Occipital lobe (tissue), 2 donors: ENCODE results near the gene DCLK1. TPM values are rescaled to one million over a fixed set of nuclear protein-coding genes. Genes with fewer than 3 reads are reported as not detected.
A peak's percentile ranks its signal among the peaks of the same experiment; 100 is the strongest.

Experiments used
- DNase-seq: peaks from one replicate; lab custom pipeline; 2025; lab: John Stamatoyannopoulos, UW
- total RNA-seq: library from RNA; depleted of rRNA; stranded (reverse); fragments of >200 nt; gene quantifications from one replicate; pipeline ENCODE4 v1.2.3, GENCODE V29; 2014

DCLK1 gene
- total RNA-seq, 1 donor from 2014 or later: 385 TPM

DNA sequence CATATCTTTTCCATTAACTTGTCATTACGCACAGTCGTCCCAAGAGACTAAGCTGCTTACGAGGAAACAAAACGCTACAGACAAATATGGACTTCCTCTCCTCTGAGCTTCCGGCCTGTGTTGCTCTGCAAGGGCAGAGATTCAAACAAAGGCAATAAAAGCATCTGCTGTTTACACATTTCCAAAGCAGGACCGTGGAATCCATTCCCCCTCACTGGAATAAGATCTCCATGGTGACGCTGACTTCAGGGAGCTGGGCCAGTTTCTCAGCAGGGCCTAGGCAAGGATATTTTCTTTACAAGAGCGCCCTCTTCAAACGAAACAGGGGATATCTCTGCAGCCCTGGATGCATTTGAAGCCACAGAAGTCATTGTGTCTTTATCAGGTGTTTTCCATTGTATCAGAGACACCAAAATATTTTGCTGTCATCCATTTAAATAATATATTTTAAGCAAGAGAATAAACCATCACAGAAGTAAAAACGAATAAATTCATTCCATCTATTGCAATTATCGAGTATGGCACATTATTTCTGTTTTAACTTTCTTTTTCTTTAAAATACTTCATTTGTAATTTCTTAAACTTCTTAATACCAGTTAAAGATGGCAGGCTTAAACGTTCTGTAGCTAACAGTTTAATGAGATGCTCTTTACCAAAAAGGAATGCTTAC is 177.5 kb downstream of the DCLK1 start:
- DNase-seq: peak; percentile 83

DNA sequence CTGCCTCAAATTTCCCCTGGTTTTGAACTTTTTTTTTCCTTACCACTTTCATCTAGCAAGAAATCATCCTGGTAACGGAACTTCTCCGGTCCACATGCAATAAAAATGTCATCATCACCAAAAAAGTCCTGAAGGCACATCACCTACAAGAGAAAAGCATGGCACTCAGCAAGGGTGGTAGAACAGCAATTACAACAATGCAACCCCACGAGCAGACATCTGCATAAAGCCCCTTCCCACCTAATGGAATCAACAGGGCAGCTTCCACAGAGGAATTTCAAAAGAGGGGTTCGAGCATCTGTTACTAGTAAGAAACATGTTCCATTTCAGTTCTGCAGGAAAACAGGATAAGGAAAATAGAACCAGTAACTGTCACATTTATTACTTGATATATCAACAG is 183.9 kb downstream of the DCLK1 start:
- no peak for DNase-seq

DNA sequence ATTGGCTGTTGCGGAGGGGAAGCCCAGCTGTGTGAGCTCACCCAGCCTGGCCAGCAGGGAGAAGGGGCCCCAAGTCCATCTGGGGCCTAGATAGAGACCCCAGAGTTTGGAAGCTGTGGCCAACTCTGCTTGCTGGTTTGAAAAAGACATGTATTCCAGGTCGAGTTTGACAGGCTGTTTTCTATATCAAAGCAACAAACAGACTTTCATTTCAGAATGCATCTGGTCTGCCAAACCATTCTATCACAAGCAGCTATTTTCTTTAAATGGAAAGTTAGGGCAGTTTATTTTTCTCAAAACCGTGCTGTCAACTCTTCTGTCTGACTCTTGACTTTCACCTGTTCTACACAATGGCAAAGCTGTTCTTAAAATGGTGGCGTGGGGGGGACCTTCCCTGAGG is 185.8 kb downstream of the DCLK1 start:
- no peak for DNase-seq

DNA sequence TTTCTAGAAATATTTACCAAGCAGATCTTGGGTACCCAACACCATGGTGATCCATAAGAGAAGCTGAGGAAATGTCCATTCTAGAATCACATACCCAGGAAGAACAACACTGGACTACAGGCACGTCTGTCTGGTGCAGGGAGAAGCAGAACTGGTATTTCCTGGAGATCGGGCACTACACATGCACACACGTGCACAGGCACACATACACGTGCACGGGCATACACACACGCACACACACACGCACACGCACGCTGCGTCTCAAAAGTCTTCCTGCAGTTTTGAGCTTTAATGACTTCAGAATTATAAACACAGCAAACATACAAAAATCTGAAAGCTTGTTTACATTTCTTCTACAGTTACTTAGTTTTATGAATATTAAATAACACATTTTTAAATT is 189.8 kb downstream of the DCLK1 start:
- no peak for DNase-seq

DNA sequence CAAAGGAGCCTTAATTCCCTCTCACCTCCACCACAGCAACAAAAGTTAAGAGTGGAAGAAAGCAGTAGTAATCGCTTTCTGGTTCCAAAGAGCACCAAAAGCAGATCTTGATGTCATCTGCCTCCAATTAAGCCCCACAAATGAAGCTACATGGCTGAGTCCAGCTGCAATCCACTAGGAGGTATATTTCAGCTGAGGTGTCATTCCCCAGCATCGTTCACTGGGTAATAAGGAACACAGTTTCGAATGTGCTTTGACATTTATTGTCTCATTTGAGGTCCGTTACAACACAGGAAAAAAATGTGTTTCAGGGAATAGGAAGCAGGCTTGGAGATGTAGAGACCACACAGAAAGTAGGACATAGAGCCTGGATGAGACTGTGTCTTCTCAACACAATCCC is 190.4 kb downstream of the DCLK1 start:
- no peak for DNase-seq

DNA sequence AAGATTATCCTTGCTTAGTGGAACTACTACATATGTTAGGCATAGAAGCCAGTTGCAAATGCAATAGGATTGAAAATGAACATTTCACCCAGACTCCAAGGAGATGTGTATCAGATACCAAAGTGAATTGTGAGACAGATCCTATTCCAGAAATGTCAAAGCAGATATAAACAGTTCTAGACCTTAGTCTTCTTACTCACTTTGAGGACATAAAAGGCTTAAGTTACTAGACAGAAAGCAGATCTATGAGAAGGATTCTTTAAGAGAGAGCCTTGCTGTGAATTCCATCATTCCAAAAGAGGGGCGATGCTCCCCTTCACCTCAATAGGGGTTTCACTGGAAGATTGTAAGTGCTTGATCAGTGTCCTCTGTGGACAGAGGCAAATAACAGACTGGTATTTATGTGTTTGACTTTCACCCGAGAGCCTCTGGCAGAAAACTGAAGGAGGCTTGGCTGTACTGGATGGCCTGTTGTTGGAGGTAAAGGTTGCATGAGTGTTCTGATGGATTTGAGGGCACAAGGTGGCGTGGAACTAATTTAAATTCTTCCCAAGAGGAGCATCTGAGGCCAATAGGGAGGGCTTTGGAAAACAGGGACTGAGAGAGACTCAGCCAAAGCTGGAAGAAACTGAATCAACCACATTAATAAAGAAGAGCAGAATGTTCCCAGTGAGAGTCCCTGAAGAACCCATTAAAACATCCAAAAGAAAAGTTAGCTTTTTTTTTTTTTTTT is 194.8 kb downstream of the DCLK1 start:
- no peak for DNase-seq

DNA sequence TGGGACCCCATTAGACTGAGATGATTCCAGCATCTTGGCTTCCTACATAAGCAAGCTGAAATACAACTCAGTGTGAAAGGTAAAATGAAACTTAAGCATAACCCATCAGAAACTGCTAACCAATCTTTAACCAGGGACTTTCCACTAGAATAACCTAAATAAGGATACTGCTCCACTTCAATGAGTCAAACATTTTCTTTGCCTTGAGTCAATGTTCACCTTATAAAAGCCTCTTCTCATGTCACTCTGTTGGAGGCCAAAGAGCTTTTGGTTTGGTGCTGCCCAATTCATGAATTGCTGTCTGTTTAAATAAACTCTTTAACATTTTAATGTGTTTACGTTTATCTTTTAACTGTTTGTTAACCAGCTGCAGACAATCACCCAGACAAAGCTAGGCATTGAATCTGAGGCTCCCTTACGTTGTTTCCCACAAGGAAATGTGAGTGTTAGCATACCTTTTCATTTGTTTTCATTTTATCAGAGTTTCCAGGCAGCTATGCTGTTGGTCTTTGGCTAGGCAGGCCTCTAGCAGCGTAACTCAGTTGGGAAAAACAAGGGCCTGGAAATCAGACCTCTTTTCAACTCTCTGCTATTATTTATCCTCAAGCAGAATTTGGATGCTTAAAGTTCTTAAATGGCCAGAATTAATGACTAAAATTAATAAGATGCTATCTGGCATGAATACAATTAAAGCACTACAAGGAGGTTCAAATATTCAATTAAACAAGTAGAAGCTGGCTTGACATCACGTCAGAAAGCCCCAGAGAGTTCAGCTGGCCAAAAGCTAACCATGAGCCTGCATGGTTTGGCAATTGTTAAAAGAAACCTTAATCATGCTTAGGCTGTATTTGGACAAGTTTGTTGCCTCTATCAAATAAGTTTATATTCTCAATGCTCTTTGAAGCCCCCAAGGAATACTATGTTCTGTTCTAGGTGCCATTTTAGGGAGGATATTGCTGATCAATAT is 200.2 kb downstream of the DCLK1 start:
- DNase-seq: no peak

DNA sequence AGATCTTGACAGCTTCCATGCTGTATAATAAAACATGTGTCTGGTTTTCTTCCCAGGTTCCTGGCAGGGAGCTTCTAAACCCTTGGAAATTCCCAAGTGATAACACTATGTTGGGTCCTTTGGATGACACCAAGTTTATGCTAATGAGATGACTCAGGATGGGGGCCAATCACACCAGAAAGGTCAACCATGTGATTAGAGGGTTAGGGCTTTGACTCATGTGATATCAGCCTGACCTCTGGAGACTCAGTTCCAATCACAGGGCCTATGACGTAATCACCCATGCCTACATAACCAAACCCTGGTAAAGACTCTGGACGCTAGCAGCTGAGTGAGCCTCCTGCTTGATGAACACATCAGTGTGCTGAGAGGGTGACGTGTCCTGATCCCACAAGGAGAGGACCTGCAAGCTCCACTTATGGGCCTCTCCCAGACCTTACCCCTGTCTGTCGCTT is 203.6 kb downstream of the DCLK1 start:
- DNase-seq: no peak

DNA sequence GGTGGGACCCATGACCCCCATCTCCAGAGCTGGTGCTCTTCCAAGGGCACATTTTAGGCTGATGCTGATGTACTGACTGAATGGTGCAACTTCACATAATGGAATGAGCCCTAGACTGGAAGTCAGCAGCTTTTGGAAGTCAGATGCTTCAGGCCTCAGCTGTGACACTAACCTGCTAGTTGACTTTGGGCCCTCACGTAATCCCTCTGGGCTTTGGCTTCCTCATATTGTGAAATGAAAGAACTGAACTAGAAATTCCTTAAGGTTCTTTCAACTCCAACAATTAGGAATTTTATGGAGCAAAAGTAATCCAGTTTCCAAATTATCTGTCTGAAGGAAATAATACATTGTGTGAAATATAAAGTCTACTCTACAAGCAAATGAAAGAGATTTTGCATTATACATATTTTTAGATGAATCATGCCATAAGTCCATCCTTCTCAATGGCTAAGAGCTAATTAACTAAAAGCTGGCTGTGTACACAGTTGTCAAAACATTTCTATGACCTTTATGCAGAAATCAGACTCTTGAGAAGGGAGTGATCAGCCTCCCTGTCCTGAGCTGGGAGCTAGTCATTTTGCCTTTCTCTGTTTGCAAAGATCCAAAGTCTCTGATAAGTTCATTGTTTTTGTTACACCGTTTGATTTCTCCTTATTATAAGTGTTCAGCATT is 204.2 kb downstream of the DCLK1 start:
- no peak for DNase-seq

DNA sequence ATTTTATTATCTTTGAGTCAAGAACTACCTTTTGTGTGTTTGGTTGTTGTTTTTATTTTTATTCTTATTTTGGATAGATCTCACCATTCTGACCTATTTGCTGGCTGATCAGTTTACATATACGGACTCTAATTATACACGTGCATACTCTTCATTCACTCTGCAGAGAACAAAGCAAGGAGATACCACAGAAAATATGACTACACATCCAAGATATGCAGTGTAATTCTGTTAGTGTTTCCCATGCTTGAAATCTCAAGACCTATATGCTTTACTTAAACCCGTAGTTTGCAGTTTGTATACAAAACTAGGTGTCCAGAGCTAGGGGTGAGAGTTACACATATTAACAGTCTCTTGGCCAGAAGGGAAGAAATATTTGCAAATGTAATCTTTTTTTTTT is 205.5 kb downstream of the DCLK1 start:
- no peak for DNase-seq

DNA sequence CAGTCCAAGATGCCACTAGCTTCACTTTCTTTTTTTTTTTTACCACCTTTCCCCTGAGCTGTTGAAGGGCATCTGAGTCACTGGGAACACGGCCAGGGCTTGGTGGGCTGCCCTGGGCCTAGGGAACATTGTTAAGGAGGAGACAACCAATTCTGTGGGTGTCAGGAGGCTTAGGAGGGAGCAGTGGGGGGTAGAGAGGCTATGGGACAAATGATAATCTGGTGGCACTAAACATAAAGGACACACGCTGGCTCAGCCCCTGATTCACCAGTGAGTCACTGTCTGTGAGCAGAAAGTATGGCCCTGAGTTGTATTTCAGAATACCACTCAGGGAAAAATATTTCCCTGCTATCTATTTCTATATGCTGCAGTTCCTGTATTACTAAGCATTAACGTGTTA is 207.8 kb downstream of the DCLK1 start:
- no peak for DNase-seq

DNA sequence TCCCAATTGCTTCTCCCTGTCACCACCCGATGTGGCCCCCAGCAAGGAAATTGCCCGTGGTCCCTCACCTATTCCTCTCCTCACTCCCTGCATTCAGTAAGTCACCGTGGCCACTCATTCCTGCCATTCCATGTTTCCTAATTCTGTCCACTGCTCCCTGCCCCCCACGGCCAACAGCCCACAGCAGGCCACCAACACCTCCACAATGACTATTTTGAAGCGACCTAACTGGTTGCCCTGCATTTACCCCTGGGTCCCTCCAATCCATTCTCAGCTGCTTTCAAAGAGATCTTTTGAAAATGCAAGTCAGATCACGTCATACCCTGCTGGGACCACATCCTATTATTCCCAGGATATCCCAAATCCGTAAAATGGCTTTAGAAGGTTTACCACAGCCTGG is 210.4 kb downstream of the DCLK1 start:
- DNase-seq: no peak

DNA sequence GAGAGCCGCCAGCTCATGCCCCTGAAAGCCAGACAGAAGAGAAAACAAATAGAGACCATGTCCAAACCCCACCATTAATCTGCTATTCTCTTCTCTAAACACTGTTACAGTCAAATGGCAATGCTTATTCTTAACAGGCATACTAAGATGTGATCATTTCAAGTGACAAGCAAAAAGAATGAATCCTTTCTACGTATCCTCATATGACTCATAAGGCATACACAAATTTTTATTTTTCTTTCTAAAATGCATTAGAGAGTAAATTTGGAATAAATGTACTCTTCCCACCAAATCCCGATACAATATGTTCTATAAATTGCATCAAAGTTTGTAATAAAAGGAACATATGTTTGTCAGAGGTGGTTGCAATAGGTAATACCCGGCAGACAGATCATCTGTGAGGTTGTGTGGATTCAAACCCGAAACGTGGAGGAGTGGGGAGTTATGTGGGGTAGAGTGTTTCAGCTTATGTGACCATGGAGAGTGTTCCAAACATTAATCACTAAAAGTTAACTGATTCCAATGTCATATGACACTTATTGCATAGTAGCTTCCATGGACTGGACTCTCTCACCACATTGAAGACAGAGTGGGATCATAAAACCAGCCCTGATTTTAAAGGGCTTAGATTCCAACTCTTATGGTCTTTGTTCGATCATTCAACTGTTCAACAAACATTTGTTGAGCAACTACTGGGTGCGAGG is 213.1 kb downstream of the DCLK1 start:
- DNase-seq: no peak

DNA sequence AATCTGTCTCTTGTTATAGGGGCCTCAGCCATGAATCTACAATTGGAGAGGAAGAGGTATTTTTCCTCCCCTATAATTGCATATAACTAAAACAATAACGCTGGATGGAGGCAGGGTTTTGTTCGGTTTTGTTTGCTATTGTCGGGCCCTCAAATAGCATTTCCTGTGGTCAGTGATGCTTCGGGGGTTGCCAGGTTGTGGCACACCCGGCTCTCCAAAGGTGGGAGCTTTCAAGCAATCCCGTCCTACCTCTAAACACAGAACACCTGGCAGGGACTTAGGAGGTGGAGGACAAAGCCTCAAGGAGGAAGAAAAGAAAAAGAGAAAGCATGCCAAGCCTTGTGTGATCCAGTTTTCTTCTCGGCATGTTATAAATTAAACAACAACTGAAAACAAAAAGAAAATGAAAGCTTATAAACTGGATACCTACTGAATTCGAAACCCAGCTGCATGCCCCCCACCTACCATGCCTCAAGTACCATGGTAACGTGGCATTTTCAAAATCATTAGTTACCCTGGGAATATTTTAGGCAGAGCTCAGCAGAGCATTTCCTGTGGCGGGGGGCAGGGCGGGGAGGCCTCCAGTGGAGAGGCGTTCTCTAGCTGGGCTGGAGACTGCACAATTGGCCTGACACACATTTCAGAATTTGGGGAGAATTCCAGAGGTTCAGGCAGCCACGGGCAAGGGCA is 213.8 kb downstream of the DCLK1 start:
- no peak for DNase-seq

DNA sequence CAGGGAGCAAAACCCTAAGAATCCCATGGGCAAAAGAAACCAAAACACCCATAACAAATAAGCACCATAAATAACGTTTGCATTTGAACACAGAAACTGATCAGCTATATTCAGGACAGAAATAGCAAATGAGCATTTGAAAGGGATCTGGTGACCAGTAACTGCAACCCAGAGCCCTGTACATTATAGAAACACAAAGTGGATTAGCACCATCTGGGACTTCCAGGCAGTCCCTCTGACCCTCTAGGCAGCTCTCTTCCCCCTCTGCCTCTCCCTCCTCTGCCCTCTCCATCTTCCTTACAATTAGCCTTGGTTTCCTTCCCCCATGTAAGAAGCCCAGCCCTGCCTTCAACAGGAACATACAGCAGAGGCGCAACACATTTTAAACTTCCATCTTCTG is 215.0 kb downstream of the DCLK1 start:
- no peak for DNase-seq

DNA sequence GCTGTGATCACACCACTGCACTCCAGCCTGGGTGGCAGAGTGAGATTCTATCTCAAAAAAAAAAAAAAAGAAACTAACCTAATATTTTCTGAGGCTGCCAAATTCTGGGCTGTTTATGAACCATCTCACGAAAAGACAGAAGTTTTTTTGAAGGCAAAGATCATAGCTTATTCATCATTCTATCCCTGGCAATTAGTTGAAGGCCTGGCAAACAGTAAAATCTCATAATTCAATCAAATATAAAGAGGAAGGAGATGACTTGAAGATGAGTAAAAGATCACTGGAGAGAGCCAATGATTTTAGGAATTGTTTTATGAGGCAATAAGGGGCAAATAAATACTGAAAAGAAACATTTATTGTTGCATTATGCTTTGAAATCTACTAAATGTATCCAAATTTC is 216.5 kb downstream of the DCLK1 start:
- no peak for DNase-seq

DNA sequence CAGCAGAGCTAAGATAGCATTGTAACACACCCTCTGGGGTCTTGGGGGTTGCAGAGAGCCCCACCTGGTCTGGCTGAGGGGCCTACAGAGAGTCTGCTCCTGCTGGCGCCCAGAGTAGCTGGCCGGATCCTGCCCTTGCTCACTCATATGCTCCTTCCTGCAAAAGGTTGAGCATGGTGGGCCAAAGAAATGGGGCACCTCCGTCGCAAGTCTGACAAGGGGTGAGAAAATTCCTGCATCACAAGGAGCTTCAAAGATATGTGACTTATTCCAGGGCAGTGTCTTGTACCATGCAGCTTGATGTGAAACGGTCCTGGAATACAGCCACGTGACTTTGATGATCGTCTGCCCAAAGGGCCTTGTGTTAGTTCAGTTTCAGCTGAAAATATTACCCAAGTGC is 218.3 kb downstream of the DCLK1 start:
- no peak for DNase-seq

DNA sequence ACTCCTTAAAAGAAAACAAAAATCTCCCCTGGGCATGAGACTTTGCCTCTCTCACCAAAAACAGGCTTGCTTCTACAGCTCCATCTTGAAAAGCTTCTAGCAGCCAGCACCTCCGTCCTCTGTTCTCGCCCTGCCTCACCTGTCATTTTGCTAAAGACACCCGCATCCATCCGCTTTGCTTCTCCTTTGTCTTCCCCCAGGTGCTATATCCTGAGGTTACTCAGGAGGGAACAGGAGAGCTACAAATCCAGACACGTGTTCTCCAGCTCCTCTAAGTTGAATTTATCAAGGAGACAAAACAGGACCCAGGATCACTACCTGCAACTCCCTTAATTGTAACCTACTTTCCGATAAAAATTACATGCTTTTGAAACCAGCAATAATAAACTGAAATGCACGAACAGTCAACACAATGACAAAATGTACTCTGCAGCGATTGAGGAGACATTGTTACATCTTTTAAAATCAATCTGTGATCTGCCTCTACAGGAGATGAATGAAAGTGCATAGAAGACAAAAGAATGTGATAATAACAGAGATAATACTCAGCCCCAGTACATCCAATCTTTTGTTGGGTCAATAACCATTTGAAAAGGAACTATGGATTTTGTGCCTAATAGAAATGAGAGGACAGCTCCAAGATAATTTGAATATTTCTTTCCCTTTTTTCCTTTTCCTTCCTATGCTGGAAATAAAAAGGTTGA is 221.2 kb downstream of the DCLK1 start:
- DNase-seq: no peak

DNA sequence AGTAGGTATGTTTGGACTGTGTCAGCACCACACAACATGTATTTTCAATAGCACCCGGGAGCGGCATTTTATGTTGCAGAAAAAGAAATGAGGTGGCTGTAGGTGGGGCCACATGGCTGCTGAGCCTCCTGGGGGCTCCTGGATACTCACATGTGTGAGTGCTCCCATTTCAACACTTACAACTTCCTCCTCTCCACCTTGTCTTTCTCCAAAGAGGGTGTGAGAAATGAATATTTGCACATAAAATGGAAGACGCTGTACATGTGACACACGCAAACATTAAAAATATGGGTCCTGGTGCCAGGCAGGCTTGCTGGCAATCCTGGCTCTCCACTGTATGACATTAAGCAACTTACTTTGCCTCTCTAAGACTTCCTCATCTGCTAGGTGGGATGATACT is 222.1 kb downstream of the DCLK1 start:
- no peak for DNase-seq

DNA sequence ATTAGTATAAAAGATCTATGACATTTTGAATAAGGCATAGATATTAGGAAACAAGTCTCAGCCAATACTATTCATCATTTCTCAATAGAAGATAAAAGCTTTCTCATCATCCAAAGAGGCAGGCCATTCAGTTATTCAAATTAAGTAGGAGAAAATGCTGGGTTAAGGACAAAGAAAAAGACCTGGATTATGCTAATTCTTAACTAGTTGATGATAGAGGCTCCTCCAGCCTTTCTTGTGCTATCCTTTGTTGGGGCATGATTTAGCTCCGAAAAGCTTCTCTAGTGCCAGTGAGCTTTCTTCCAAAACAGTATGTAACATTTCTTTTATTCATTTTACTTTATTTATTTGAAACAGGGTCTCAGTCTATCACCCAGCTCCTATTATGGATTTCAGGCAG is 223.0 kb downstream of the DCLK1 start:
- no peak for DNase-seq
